GM19035 (cell line): ENCODE measurements around the gene NES.

Experiments used
- ATAC-seq: cut with Tn5 transposase; IDR thresholded peaks from one replicate; pipeline ENCODE4 v1.9.1; 2021; ENCODE audit not compliant: unreplicated experiment

The NES gene

GRCh38 chr1:156623946-156624813, 53.0 kb downstream of the NES start:
- no peak for ATAC-seq

- ATAC-seq: no peak
These were observed 54.5 kb downstream of the NES start for GRCh38 chr1:156622581-156623297.

DNA sequence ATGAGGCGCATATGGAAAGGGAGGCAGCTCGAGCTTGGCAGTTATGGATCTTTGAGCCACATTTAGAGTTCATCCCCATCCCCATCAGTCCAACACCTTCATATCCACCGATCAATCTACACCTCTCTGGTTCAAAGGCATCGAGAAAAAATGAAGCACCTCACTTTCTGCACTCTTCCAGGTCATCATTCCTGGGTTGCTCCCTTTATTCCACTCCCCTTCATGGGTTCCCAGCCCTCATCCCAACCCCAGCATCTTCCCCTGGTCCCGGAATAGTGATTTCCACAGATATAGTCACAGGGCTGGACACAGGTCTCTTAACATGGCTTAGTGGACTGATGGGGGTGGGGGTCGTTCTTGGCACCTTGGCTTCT, 57.6 kb downstream of the NES start:
- no peak for ATAC-seq

DNA sequence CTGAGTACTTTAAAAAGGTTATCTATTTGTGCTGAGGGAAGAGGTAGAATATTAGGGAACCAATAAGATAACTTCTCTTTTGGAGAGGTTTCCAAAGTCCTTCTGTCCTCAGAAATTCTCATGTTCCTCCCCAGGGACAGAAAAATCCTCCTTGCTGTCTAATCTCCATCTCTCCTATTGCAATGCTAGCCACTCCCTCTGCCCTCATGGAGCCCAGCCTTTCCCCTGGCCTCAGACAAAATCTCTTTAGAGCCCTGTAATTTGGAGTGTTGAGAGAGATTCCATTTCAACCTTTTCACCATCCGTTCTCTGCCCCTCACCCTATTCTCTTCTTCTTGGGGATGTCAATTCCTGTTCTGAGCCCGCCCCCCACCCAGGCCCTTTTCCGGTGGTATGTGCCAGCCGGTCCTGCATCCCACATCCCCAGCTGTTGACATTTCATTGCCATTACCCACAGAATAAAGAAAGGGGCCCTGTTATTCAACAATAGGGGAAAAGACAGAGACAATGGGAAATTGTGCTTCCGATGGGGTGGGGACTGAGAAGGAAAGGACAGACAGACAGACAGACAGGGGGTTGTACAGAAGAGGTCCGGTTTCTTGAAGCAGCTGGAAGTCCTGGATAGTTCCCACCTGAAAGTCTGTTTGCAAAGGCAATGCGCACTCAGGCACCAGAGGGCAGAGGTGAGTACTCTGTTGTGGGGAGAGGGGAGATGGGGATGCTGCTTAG, 58.2 kb downstream of the NES start, which contains the start of gene HAPLN2:
TSS of gene HAPLN2 (plus strand) at position 563 of the 729 bp plus-strand sequence. CDS start 4,076 bp downstream, outside the sequence.
- ATAC-seq: no peak
